ENCODE measurements around the gene COPRS.

DNA sequence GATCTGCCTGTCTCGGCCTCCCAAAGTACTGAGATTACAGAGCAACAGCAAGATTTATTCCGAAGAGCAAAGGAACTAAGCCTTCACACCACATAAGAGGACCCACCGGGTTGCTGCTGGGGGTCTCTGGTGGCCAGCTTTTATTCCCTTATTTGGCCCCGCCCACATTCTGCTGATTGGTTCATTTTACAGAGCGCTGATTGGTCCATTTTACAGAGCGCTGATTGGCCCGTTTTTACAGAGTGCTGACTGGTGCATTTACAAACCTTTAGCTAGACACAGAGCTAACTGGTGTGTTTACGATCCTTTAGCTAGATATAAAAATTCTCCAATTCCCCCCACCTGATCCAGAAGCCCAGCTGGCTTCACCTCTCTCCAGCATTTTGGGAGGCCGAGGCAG lies 26.3 kb downstream of the COPRS start:
- no peak for TF ChIP-seq POLR2A (IDR thresholded peaks at IDR 0.05)
- TF ChIP-seq, protein P1, sequence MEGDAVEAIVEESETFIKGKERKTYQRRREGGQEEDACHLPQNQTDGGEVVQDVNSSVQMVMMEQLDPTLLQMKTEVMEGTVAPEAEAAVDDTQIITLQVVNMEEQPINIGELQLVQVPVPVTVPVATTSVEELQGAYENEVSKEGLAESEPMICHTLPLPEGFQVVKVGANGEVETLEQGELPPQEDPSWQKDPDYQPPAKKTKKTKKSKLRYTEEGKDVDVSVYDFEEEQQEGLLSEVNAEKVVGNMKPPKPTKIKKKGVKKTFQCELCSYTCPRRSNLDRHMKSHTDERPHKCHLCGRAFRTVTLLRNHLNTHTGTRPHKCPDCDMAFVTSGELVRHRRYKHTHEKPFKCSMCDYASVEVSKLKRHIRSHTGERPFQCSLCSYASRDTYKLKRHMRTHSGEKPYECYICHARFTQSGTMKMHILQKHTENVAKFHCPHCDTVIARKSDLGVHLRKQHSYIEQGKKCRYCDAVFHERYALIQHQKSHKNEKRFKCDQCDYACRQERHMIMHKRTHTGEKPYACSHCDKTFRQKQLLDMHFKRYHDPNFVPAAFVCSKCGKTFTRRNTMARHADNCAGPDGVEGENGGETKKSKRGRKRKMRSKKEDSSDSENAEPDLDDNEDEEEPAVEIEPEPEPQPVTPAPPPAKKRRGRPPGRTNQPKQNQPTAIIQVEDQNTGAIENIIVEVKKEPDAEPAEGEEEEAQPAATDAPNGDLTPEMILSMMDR (IDR thresholded peaks at IDR 0.05): no peak
